ENCODE results near the gene MED8.
A peak's percentile ranks its signal among the peaks of the same experiment; 100 is the strongest.
"Not testable (repeated sequence)": the region's sequence is repeated elsewhere in the genome, so short reads cannot be mapped to it uniquely, and the experiment has no call there.

Gene MED8

GRCh38 chr1:43421976-43422750 lies 32.6 kb upstream of the MED8 start:
- DNase-seq, result no peak

DNA sequence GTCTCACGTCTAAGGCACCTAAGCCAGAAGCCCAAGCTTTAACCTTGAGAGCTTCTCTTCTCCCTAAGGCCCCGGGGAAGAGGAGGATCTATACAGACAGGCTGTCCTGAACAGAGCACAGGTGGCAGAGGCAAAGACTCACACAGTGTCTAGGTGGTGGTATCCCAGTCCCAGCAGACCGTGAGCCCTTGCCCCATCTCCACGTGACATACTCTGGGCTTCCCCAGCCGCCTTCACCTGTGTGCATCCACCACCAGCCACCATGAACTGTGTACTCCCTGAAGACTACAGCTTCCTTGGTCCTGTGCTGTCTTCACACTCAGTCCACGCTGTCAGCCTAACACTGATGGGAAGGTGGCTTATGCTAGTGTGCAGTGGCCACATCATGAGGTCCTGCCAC lies 31.8 kb upstream of the MED8 start:
- no peak for DNase-seq

DNA sequence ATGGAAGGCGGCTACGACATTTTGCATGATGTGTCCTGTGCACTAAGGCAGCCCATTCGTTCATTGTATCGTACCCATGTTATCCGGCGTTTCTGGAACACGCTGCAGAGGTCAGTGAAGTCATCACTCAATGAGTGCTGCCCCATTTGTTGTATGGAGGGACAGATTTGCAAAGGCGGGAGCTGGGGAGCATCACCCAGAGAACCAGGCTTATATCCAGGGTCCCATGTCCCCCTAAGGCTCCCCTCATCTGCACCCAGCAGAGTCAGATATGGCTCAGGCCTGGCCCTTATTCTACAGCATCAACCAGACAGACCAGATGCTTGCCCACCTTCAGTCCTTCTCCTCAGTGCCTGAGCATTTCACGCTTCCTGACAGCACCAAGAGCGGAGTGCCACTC lies 31.3 kb upstream of the MED8 start:
- DNase-seq, result no peak

- DNase-seq, result no peak
These were observed 30.2 kb upstream of the MED8 start for GRCh38 chr1:43419627-43420425.

GRCh38 chr1:43418858-43419257 lies 29.3 kb upstream of the MED8 start:
- DNase-seq, result no peak

- DNase-seq, result no peak
These were observed 26.3 kb upstream of the MED8 start for GRCh38 chr1:43415901-43416300.

- DNase-seq, result peak; percentile 74
These were observed 25.1 kb upstream of the MED8 start for GRCh38 chr1:43414634-43415223.

GRCh38 chr1:43413426-43413825 lies 23.8 kb upstream of the MED8 start:
- DNase-seq, result not testable (repeated sequence)

- no peak for DNase-seq
These were observed 21.0 kb upstream of the MED8 start for GRCh38 chr1:43410571-43410970.

GRCh38 chr1:43405876-43406234 lies 16.3 kb upstream of the MED8 start:
- no peak for DNase-seq

GRCh38 chr1:43405219-43405875 lies 15.7 kb upstream of the MED8 start:
- DNase-seq, result no peak

DNA sequence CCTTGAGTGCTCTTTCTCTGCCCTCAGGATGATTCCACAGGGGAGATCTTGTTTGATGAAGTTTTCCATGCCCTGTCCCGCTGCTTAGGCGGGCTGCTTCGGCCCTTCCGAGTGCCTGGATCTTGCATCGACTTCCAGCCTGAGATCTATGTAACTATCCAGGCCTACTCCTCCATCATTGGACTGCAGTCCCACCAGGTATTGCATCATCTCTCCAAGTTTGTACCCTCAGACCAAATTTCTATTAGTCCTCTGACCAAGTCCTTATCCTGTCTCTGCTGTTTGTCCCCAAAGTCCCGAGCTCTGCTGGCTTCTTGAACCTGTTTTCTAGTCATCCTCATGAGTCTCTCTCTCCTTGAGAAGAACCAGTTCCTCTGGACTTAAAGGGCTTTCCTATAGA lies 14.8 kb upstream of the MED8 start:
- DNase-seq, result no peak

- no peak for DNase-seq
These were observed 12.7 kb upstream of the MED8 start for GRCh38 chr1:43402089-43402865.

GRCh38 chr1:43400441-43400840 lies 10.8 kb upstream of the MED8 start:
- not testable (repeated sequence) for DNase-seq

GRCh38 chr1:43398227-43398626 lies 8.6 kb upstream of the MED8 start:
- DNase-seq, result no peak

DNA sequence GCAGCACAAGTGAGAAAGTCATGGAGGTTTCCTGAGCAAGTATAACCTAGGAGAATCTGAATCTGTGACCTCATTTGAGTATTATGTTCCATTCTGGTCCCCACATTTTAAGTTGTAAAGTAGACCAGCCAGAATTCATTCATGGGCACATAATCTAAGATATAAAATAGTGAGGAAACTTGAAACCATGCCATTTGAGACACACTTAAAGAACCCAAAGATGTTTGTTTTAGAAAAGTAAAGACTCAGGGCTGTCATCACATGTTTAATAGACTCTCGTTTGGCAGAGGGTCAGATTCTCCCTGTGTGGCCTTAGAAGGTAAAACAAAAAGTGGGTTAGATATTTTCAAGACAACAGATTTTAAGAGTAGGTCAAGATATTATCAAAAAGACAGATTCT lies 6.5 kb upstream of the MED8 start:
- no peak for DNase-seq

- DNase-seq, result no peak
These were observed 5.9 kb upstream of the MED8 start for GRCh38 chr1:43395523-43395922.

DNA sequence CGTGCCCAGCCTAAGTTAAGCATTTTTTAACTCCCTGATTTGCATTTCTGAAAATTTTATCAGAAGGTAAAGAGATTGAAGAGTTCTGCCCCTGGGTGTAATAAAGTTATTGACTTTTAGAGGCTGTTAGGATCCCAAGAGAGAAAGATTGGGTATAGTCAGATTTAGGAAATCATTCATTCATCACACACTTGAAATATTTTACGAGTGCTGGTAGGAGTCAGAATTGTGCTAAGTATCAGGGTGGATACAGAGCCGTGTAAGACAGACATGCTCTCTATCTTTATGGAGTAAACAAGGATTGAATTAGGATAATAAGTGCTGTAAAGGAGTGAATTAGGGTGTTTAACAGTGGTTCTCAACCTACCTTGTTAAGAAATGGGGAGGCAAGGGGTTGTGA lies 3.1 kb upstream of the MED8 start:
- DNase-seq, result no peak

DNA sequence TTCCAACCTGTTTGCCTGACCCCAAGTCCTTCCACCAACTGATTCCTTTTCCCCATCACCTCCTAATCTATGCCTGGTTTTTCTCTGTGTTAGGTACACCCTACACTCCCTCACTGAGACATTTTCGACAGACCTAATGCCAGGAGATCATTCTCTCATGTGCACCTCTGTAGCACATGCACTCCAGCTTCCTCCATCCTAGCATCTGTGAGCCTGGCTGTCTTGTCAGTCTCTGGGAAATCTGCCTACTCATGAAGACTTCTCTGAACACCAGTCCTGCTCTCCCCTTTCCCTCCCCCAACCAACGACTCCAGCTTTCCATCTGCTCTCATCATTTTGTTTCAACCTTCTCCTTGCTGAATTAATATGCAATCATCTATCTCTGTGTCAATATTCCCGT lies 987 bp downstream of the MED8 start:
- no peak for DNase-seq

GRCh38 chr1:43387976-43388599 lies 1.5 kb downstream of the MED8 start:
- DNase-seq, result no peak

DNA sequence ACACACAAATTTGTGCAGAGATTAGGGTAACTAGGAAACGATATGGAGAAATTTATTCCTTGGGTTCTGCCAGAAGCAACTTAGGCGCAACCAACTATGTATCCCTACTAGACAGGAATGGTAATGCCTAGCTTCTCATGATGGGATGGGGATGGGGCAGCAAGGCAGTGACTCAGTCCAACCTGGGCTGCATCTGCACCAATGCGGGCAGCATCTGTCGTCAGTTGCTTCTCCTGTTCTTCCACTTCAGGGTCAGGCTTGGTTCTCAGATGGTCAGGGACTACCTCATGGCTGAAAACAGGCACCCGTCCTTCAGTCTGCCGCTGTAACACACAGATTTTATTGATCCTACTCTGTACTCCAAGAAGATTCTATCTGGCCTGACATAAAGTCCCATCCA lies 2.9 kb downstream of the MED8 start:
- DNase-seq, result no peak

DNA sequence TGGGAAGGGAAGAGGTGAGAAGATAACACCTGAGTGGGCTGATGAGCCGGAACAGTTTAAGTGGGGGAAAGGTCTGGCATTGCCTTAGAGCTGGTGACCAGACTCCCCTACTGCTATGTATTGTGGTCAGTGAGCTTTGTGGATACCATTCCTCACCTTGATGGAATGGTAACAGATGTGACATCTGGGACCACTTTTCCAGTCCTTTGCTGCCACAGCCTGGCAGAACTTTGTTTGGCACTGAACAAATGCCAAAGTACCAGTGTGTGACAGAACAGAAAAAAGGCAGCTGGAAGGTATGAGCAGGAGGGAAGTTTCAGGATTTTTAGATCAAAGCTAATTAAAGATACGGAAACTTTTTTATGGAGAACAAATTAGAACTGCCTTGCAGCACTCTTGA lies 6.2 kb downstream of the MED8 start:
- DNase-seq, result peak; percentile 9

All from CD4-positive, alpha-beta T cell treated with Interleukin-6 for 4 hours (primary cell).